ENCODE results near the gene GJA3. TPM values are rescaled to one million over a fixed set of nuclear protein-coding genes. Genes with fewer than 3 reads are reported as not detected.

GJA3 gene
- total RNA-seq, 1 experiment from 2014 or later: 0.92 TPM

- no peaks in the 10 kb centered on the region for H3K36me3 Mint-ChIP-seq (ENCODE audit: insufficient read depth in 1 of 3, low read depth in 3 of 3)
- peaks cover 11% of the 10 kb centered on the region for H3K23me2 ChIP-seq (ENCODE audit: insufficient read length, low read depth, low read length, poor library complexity, severe bottlenecking)
- no peak for TF ChIP-seq CTCF (conservative IDR thresholded peaks at IDR 0.05)
- no peak overlapping the region for H3T11ph ChIP-seq (ENCODE audit: low read length)
- H2AK5ac ChIP-seq (ENCODE audit: insufficient read length, low read length): no peak overlapping the region
- no peak overlapping the region for H3K27ac Mint-ChIP-seq
- H4K20me1 ChIP-seq (ENCODE audit: control insufficient read depth, insufficient read depth, insufficient read length): no peaks in the 10 kb centered on the region
- no peak overlapping the region for H2BK20ac ChIP-seq (ENCODE audit: low read depth, low read length, poor library complexity, severe bottlenecking)
- DNase-seq: peak; percentile 3
- no peak overlapping the region for H3K18ac ChIP-seq (ENCODE audit: insufficient read length, low read depth, low read length)
- H3K9me3 ChIP-seq (ENCODE audit: control insufficient read depth, low read depth, low read length): no peaks in the 10 kb centered on the region
- no peak overlapping the region for H4K5ac ChIP-seq (ENCODE audit: insufficient read length, low read depth, low read length)
- no peak overlapping the region for H4K8ac ChIP-seq (replicated peaks; ENCODE audit: insufficient read length, low read depth, low read length)
- no peak overlapping the region for H2BK15ac ChIP-seq (ENCODE audit: low read depth, low read length)
- no peak overlapping the region for H4K91ac ChIP-seq (ENCODE audit: insufficient read length, low read depth, low read length)
- no peaks in the 10 kb centered on the region for H3K4me1 ChIP-seq (ENCODE audit: insufficient read depth, low read length)
- H2BK120ac ChIP-seq (ENCODE audit: low read depth, low read length, poor library complexity, severe bottlenecking): no peak overlapping the region
- H3K14ac ChIP-seq (ENCODE audit: insufficient read depth, low read length): no peak overlapping the region
- no peaks in the 10 kb centered on the region for H3K9me3 Mint-ChIP-seq
- H3K79me1 ChIP-seq (ENCODE audit: insufficient read depth, low read depth, low read length, poor library complexity, severe bottlenecking): no peaks in the 10 kb centered on the region
- H2AFZ ChIP-seq (ENCODE audit: low read length): no peak overlapping the region
- no peaks in the 10 kb centered on the region for H3K79me2 ChIP-seq (ENCODE audit: insufficient read depth, low read length)
- peaks cover 0 to 2% of the 10 kb centered on the region in 2 experiments; a peak in 1 of 4 replicates for H3K4me1 Mint-ChIP-seq
- H3K9ac ChIP-seq (ENCODE audit: extremely low read depth, insufficient read length, low read length): no peak overlapping the region
- no peak overlapping the region for H2BK5ac ChIP-seq (ENCODE audit: insufficient read length, low read length)
- H3K27me3 Mint-ChIP-seq (ENCODE audit: low read depth): peaks cover 15% of the 10 kb centered on the region
- H3K56ac ChIP-seq (ENCODE audit: insufficient read length, low read depth, low read length): no peak overlapping the region
- H3K27me3 ChIP-seq (ENCODE audit: insufficient read depth, low read length): peaks cover 6% of the 10 kb centered on the region; the same call in 1 of the 2 replicates
- H3K23ac ChIP-seq (ENCODE audit: insufficient read length, low read depth, low read length): no peak overlapping the region
- H3K4me2 ChIP-seq (ENCODE audit: insufficient read depth, insufficient read length, low read length): no peak overlapping the region
- no peak overlapping the region for H3K27ac ChIP-seq (ENCODE audit: insufficient read length, low read depth, low read length)
- no peak overlapping the region for H3K4ac ChIP-seq (ENCODE audit: low read depth, low read length)
- no CpG with 5 or more reads among the region's 2 CpGs for WGBS (ENCODE audit: extremely low coverage, insufficient read length, low lambda C conversion rate)
- H2BK12ac ChIP-seq (ENCODE audit: insufficient read length, low read depth, low read length): no peak overlapping the region
- H3K4me3 Mint-ChIP-seq: no peak overlapping the region
Observed at GRCh38 chr13:20130652-20131051, 30.2 kb downstream of the GJA3 start.
